Cardiac septum (tissue), 1 donor: ENCODE measurements around the gene CENPB. TPM values are rescaled to one million over a fixed set of nuclear protein-coding genes. Genes with fewer than 3 reads are reported as not detected.

ENCODE experiments used
- DNase-seq: peaks from one replicate; pipeline ENCODE4 v3.0.0-alpha.2; 2020; ENCODE audit warnings: low spot score
- intact Hi-C: fragments of 100-400 bp; cut with DNase I; formaldehyde crosslinking; loops from one replicate; pipeline ENCODE4 v1.14.0; 2022
- total RNA-seq: library from RNA; stranded (reverse); fragmentation: NEBNext Ultra II Directional; extraction: Animal tissue kit (Norgen Biotek cat#: 25700); gene quantifications from one replicate; pipeline ENCODE4 v1.2.1, GENCODE V29; 2021
- donor health status: DM: no; HTN: no; CAD: no.

CENPB gene
- total RNA-seq, 1 donor from 2014 or later = 79.8 TPM

- intact Hi-C loops = no loop called here
- DNase-seq = peak; percentile 90
Observed at GRCh38 chr20:3777716-3778629, 8.6 kb downstream of the CENPB start.

GRCh38 chr20:3777381-3777715 is 9.2 kb downstream of the CENPB start:
- no peak for DNase-seq
- intact Hi-C loops = no loop called here

DNA sequence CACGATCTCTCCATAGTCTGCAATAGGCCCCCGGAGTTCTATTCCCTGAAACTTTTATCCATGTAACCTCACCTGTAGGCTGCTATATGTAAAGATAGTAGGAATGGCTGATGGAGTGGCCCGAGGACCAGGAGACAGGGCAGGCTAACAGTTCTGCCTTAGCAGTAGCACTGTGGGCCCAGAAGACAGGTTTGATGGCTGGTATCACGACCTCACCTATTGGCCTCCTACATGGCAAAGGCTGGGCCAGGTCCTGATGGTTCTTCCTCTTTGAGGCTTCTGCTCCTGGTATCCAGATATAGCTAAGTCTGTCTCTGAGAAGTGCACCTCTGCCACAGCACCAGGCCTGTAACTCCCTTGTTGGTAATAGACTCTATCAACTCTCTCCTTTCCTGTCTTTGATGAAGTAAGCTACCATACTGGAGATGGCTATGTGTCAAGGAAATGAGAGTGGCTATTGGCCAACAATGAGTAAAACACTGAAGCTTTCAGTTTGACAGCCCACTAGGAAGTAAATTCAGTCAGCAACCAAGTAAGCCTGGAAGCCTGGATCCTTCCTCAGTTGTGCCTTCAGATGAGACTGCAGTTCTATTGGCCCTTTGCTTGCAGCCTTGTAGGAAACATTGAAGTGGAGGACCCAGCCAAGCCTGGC is 11.0 kb downstream of the CENPB start:
- intact Hi-C loops = no loop called here

DNA sequence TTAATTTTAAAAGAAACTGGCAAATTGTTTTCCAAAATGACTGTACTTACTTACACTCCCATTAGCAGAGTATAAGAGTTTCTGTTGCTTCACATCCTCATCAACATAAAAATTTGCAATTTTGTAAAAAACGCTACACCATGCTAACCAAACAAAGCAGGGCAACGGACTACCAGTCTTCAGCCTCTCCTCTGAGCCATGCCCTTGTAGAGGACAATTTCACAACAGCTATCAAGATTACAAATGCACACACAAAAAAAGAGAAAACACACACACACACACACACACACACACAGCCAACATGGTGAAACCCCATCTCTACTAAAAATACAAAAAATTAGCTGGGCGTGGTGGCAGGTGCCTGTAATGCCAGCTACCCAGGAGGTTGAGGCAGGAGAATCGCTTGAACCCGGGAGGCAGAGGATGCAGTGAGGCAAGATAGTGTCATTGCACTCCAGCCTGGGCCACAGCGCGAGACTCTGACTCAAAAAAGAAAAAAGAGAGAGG is 14.9 kb downstream of the CENPB start:
- intact Hi-C loops = no loop called here
- no peak for DNase-seq

More for the DNA sequence above, 11.0 kb downstream of the CENPB start:
- DNase-seq = no peak

- intact Hi-C loops = loop anchor here (5.0 kb wide), 2 partner anchors 56 to 91 kb away; partner anchors contain the start of gene SIGLEC1
- no peak for DNase-seq
Observed at GRCh38 chr20:3768342-3769130, 18.0 kb downstream of the CENPB start.

GRCh38 chr20:3767427-3768341 is 18.9 kb downstream of the CENPB start, which contains the start of gene ADISSP:
Gene ADISSP, minus strand, starts transcription at chr20:3767753. Its CDS starts 7,653 bp downstream, at chr20:3760100.
- peak; percentile 100 for DNase-seq
- intact Hi-C loops = loop anchor here (5.0 kb wide), 2 partner anchors 55 to 90 kb away; partner anchors contain the start of gene SIGLEC1

- intact Hi-C loops = loop anchor here (5.0 kb wide), 2 partner anchors 55 to 90 kb away; partner anchors contain the start of gene SIGLEC1
- no peak for DNase-seq
Observed at GRCh38 chr20:3767110-3767426, 19.5 kb downstream of the CENPB start.

GRCh38 chr20:3766422-3767109 is 20.0 kb downstream of the CENPB start:
- DNase-seq = no peak
- intact Hi-C loops = loop anchor here (5.0 kb wide), 2 partner anchors 54 to 89 kb away; partner anchors contain the start of gene SIGLEC1

DNA sequence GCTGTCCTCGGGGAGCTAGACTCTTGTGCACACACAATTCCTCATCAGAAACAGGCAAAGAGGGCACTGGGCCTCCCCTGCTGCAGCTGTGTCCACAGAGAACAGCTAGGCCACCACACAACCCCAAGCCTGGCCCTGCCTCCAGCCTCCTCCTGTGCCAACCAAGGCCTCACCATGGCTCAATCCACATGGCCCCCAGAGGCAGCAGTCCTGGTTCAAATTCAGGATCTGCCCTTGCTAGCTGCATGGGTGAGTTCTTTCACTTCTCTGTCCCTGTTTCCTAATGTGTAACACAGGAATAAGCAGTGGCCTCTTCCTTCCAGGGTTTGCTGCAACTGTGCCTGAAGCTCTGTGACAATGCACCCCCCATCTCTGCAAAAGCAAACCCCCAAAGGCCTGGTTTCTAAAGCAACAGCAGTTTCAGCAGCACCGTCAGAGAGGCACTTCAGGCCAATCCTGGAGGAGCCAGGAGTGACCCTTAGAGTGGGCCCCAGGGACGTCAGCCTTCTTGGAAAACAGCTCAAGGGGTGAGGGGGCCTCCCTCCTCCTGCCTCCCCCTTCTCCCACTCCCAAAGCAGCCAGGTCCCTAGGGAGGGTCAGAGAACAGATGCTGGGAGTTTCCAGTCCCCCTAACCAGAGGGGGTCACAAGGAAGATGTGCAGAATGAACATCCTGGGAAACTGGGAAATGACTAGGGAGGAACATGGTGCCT is 21.2 kb downstream of the CENPB start:
- intact Hi-C loops = loop anchor here (5.0 kb wide), 2 partner anchors 53 to 88 kb away; partner anchors contain the start of gene SIGLEC1
- DNase-seq = no peak

GRCh38 chr20:3764659-3765058 is 21.9 kb downstream of the CENPB start:
- no peak for DNase-seq
- intact Hi-C loops = loop anchor here (5.0 kb wide), 2 partner anchors 52 to 87 kb away; partner anchors contain the start of gene SIGLEC1

GRCh38 chr20:3763671-3764601 is 22.6 kb downstream of the CENPB start:
- intact Hi-C loops = no loop called here
- DNase-seq = no peak

DNA sequence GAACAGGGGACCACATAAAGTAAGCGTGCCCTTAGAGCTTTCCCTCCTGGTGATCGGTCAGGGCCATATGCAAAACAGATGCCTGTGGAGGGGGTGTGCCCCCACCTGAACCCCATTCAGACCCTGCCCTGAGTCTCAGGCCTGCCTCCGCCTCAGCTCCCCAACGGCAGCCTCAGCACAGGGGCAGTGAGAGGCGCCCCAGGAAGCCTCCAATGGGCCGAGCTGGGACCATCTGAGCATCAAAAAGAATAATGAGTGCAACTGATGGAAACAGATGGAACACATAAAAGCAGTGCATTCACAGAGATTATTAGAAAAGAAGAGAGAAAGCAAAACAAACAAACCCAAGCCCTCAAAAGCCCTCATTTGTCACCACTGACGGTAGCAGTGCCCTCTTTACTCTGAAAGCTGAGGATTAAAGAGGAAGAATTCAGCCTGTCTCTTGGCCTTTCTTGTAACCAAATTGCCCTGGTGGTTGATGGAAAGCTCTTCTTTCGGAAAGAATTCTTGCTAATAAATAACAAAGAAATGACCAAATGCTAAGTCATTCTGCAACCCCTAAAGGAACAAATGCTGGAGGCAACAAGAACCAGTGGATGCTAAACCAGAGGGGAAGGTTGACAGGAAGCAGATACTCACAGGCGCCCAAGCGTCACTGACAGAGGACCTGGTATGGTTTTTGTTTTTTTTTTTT is 25.7 kb downstream of the CENPB start:
- no peak for DNase-seq
- intact Hi-C loops = no loop called here

GRCh38 chr20:3759884-3760283 is 26.7 kb downstream of the CENPB start:
- intact Hi-C loops = no loop called here

DNA sequence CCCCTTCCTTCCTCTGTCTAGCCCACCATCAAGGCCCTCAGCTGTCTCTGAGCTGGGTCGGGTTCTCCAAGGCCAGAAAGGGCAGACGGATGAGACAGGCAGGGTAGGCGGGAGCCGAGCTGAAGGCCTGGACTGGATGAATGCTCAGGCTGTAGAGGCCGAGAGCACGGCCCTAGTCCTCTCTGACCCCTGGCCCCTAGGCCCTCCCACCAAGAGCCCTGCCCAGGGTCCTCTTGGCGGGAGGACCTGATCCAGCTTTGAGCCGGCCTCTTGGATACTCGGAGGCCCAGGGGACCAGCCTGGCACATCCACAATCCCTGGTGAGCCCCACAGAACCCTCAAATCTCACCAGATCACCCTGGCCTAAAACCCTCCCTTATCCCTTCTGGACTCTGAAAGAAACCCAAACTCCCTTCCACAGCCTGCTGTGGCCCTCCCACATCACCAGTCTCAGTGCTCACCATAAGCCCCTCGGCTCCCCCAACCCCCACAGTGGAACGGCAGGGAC is 27.2 kb downstream of the CENPB start:
- intact Hi-C loops = no loop called here
- DNase-seq = no peak

More at GRCh38 chr20:3759884-3760283, 26.7 kb downstream of the CENPB start:
- DNase-seq = no peak

GRCh38 chr20:3758566-3758965 is 28.0 kb downstream of the CENPB start:
- intact Hi-C loops = no loop called here

More at GRCh38 chr20:3758566-3758965, 28.0 kb downstream of the CENPB start:
- no peak for DNase-seq
